ENCODE data around the gene FGR. TPM values are rescaled to one million over a fixed set of nuclear protein-coding genes. Genes with fewer than 3 reads are reported as not detected.

Gene FGR
- total RNA-seq, 1 experiment from 2014 or later: not detected

- ChIA-PET CTCF (interaction anchor here (0.8 to 1.6 kb wide), 3 partner anchors 15 to 27 kb away, joined by 4 to 6 read pairs (median 6); no protein-coding TSS in a partner anchor), RAD21 (ENCODE audit: low non-redundant PET in 1 of 2, low total read pairs in 2 of 2, uncharacterized antibody in 2 of 2, unreplicated experiment in 2 of 2) (no interaction called here), POLR2A (no interaction called here)
- Histone ChIP-seq H3K9me3 (ENCODE audit: control insufficient read depth in 1 of 2, insufficient read depth in 1 of 2, low read depth in 1 of 2, low read length in 2 of 2) (no peaks in the 10 kb centered on the region), H3K9ac (ENCODE audit: low read length) (no peak overlapping the region), H2AFZ (ENCODE audit: low read depth, low read length, poor library complexity, severe bottlenecking) (no peak overlapping the region), H3K36me3 (ENCODE audit: control insufficient read depth in 1 of 2, insufficient read depth in 2 of 2, low read length in 2 of 2) (0 out of 4 replicates have a peak, but pooled peaks cover 0 to under 1% of the 10 kb centered on the region in 2 experiments), H3K79me2 (ENCODE audit: insufficient read depth, low read length) (peaks cover 52% of the 10 kb centered on the region), H3K9me2 (ENCODE audit: insufficient read depth) (no peaks in the 10 kb centered on the region), H3K27me3 (ENCODE audit: insufficient read depth, low read length) (no peaks in the 10 kb centered on the region), H3K4me1 (ENCODE audit: control insufficient read depth in 1 of 2, insufficient read depth in 2 of 2, low read length in 2 of 2) (peaks cover 6 to 21% of the 10 kb centered on the region in 2 experiments; a peak in 2 of 4 replicates), H3K4me2 (ENCODE audit: low read length) (no peak overlapping the region), H3K4me3 (replicated peaks in 1 of 2; ENCODE audit: low read depth in 1 of 2, low read length in 2 of 2) (no peak overlapping the region), H4K20me1 (ENCODE audit: insufficient read depth) (0 out of 2 replicates have a peak, but pooled peaks cover 4% of the 10 kb centered on the region), H3K27ac (ENCODE audit: low read depth, low read length) (no peak overlapping the region)
- intact Hi-C loops (cut with micrococcal nuclease): no loop called here
- no peak for ATAC-seq
- DNase-seq (ENCODE audit: low read depth, low spot score): no peak
- BruUV-seq (replicated peaks): no TSS peak
- no peak for TF ChIP-seq CTCF (IDR thresholded peaks at IDR 0.05 in 2 of 3, conservative IDR thresholded peaks at IDR 0.05 in 1 of 3; ENCODE audit: borderline replicate concordance in 1 of 3, insufficient read depth in 1 of 3, low read depth in 2 of 3, low read length in 2 of 3)
- no peak for TF ChIP-seq TCF7L2 (IDR thresholded peaks at IDR 0.05; ENCODE audit: borderline replicate concordance, extremely low read depth, insufficient read depth, insufficient read length)
- TF ChIP-seq EZH2phosphoT487 (IDR thresholded peaks at IDR 0.05; ENCODE audit: borderline replicate concordance): no peak
- no peak for TF ChIP-seq YY1 (IDR thresholded peaks at IDR 0.05; ENCODE audit: extremely low read depth, insufficient replicate concordance, low read depth, low read length)
- TF ChIP-seq CEBPB (IDR thresholded peaks at IDR 0.05; ENCODE audit: low read depth): no peak
- TF ChIP-seq EGR1 (IDR thresholded peaks at IDR 0.05; ENCODE audit: low read depth): no peak
- TF ChIP-seq SP1 (IDR thresholded peaks at IDR 0.05; ENCODE audit: low read depth): no peak
- no peak for TF ChIP-seq REST (IDR thresholded peaks at IDR 0.05; ENCODE audit: low read depth)
- TF ChIP-seq ATF3 (IDR thresholded peaks at IDR 0.05): no peak
Observed at GRCh38 chr1:27583479-27583878, 51.5 kb downstream of the FGR start.
